Renal cortical epithelial cell (primary cell): ENCODE results near the gene ISYNA1. TPM values are rescaled to one million over a fixed set of nuclear protein-coding genes. Genes with fewer than 3 reads are reported as not detected.

Source experiments
- DNase-seq: peaks from one replicate; pipeline ENCODE4 v3.0.0-alpha.2; 2011; ENCODE audit warnings: low read depth
- total RNA-seq: library from RNA; depleted of rRNA; stranded (reverse); fragments of >200 nt; gene quantifications from 2 replicates; pipeline ENCODE4 v1.2.3, GENCODE V29; 2014

Gene ISYNA1
- total RNA-seq, 1 donor from 2014 or later: 69.9 TPM

- DNase-seq: no peak
Measured at GRCh38 chr19:18431351-18432197, 6.4 kb downstream of the ISYNA1 start.

- DNase-seq: no peak
Measured at GRCh38 chr19:18430417-18431144, 7.4 kb downstream of the ISYNA1 start.

GRCh38 chr19:18429717-18430416 is 8.1 kb downstream of the ISYNA1 start:
- DNase-seq: no peak

GRCh38 chr19:18428787-18429674 is 8.9 kb downstream of the ISYNA1 start:
- no peak for DNase-seq

GRCh38 chr19:18428173-18428786 is 9.7 kb downstream of the ISYNA1 start:
- no peak for DNase-seq

- DNase-seq: no peak
Measured at GRCh38 chr19:18427743-18428113, 10.2 kb downstream of the ISYNA1 start.

- DNase-seq: no peak
Measured at GRCh38 chr19:18427080-18427742, 10.7 kb downstream of the ISYNA1 start.

- DNase-seq: no peak
Measured at GRCh38 chr19:18426416-18426767, 11.5 kb downstream of the ISYNA1 start.

GRCh38 chr19:18425515-18426415 is 12.2 kb downstream of the ISYNA1 start:
- DNase-seq: no peak

- no peak for DNase-seq
Measured at GRCh38 chr19:18424890-18425514, 12.9 kb downstream of the ISYNA1 start.

GRCh38 chr19:18424122-18424889 is 13.6 kb downstream of the ISYNA1 start:
- no peak for DNase-seq

- no peak for DNase-seq
Measured at GRCh38 chr19:18423258-18424020, 14.5 kb downstream of the ISYNA1 start.

GRCh38 chr19:18422530-18423191 is 15.3 kb downstream of the ISYNA1 start:
- DNase-seq: no peak

- DNase-seq: no peak
Measured at GRCh38 chr19:18421371-18421959, 16.5 kb downstream of the ISYNA1 start.

GRCh38 chr19:18420930-18421329 is 17.0 kb downstream of the ISYNA1 start:
- no peak for DNase-seq

GRCh38 chr19:18419699-18420460 is 18.1 kb downstream of the ISYNA1 start:
- no peak for DNase-seq
